Neural crest cell (in vitro differentiated cells): Measurements from ENCODE around the gene BCAS2. TPM values are rescaled to one million over a fixed set of nuclear protein-coding genes. Genes with fewer than 3 reads are reported as not detected.

ENCODE experiments used
- DNase-seq: peaks from one replicate; pipeline ENCODE4 v3.0.0; 2021; ENCODE audit warnings: low read depth, mixed read lengths, low spot score
- H3K27ac Mint-ChIP-seq: one replicate; pipeline ENCODE4 v1.8.0; 2021; ENCODE audit warnings: mild to moderate bottlenecking, mixed read lengths; ENCODE audit not compliant: unreplicated experiment
- H3K27me3 Mint-ChIP-seq: 2 replicates; pipeline ENCODE4 v1.8.0; 2021; ENCODE audit warnings: low read depth, mild to moderate bottlenecking, mixed read lengths
- H3K36me3 Mint-ChIP-seq: 2 replicates; pipeline ENCODE4 v1.8.0; 2021; ENCODE audit warnings: low read depth, mild to moderate bottlenecking, mixed read lengths
- H3K4me1 Mint-ChIP-seq: 2 replicates; pipeline ENCODE4 v1.8.0; 2021; ENCODE audit warnings: mixed read lengths
- H3K4me3 Mint-ChIP-seq: one replicate; pipeline ENCODE4 v1.8.0; 2021; ENCODE audit warnings: mild to moderate bottlenecking, mixed read lengths
- H3K9me3 Mint-ChIP-seq: 2 replicates; pipeline ENCODE4 v1.8.0; 2021; ENCODE audit warnings: mixed read lengths
- total RNA-seq: library from RNA; stranded (reverse); gene quantifications from 2 replicates; pipeline ENCODE4 v1.2.1, GENCODE V29; 2021
- TF ChIP-seq, protein P1 (sequence below): fragments of 200-600 bp; sonication (generic); conservative IDR thresholded peaks from 2 replicates; pipeline ENCODE4 v1.5.0; 2021; ENCODE audit warnings: antibody characterized with exemption, mild to moderate bottlenecking

The BCAS2 gene
- total RNA-seq, 1 donor from 2014 or later: 55.9 TPM

DNA sequence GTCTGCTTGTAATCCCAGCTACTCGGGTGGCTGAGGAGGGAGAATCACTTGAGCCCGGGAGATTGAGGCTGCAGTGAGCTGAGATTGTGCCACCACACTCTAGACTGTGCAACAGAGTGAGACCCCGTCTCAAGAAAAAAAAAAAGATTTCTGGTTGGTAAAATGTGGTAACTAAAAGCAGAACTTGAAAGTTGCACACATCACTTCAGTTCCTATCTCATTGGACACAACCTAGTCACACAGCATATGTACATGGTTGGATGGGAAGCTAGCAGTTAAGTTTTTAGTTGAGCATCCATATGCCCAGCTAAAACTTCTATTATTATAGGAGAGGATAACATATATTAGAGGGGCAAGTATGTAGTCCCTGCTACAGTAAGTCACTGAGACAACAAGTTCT lies 22.1 kb downstream of the BCAS2 start:
- Mint-ChIP-seq H3K9me3 (no peaks in the 10 kb centered on the region), H3K27me3 (no peaks in the 10 kb centered on the region), H3K36me3 (peaks cover 6% of the 10 kb centered on the region), H3K4me3 (no peak overlapping the region), H3K27ac (no peak overlapping the region), H3K4me1 (no peaks in the 10 kb centered on the region)
- DNase-seq: no peak
- TF ChIP-seq, protein P1, sequence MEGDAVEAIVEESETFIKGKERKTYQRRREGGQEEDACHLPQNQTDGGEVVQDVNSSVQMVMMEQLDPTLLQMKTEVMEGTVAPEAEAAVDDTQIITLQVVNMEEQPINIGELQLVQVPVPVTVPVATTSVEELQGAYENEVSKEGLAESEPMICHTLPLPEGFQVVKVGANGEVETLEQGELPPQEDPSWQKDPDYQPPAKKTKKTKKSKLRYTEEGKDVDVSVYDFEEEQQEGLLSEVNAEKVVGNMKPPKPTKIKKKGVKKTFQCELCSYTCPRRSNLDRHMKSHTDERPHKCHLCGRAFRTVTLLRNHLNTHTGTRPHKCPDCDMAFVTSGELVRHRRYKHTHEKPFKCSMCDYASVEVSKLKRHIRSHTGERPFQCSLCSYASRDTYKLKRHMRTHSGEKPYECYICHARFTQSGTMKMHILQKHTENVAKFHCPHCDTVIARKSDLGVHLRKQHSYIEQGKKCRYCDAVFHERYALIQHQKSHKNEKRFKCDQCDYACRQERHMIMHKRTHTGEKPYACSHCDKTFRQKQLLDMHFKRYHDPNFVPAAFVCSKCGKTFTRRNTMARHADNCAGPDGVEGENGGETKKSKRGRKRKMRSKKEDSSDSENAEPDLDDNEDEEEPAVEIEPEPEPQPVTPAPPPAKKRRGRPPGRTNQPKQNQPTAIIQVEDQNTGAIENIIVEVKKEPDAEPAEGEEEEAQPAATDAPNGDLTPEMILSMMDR: no peak

DNA sequence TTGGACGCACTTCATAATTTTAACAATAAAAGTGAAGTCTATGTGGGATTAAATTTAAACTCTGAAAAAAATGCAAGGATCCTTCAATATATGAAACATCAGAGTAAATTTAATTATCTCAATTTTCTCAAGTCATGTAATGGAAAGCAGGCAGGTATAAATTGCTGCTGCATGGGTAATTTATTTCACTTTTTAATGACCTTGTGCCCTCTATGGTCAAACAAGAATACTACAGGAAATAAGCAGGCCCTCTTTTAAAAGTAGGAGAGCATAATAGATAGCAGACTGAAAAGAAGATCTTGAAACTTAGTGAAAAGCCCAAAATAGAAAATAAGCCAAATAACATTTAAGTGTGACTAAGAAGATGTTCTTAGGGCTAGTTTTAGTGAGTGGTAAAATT lies 22.9 kb downstream of the BCAS2 start:
- TF ChIP-seq, protein P1: peak; percentile 54
- Mint-ChIP-seq H3K27ac (no peak overlapping the region), H3K36me3 (peaks cover 6% of the 10 kb centered on the region), H3K27me3 (no peaks in the 10 kb centered on the region), H3K4me3 (no peak overlapping the region), H3K4me1 (no peaks in the 10 kb centered on the region), H3K9me3 (no peaks in the 10 kb centered on the region)
- no peak for DNase-seq

DNA sequence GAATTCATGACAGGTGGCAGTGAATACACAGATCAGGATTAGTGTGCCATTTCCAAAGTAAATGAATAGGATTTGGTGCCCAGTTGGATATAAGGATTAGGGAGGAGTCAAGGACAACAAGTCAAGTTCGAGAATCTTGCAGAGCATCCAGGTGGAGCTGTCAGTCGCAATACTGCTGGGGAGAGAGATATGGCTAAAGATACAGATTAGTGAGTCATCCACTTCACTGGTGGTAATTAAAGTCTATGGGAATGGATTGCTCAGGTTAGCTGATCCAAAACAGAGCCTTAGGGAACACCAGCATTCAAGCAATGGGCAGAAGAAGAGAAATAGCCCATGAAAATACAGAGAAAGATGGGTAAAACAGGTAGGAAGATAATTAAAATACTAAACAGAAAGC lies 26.8 kb downstream of the BCAS2 start:
- H3K4me1 Mint-ChIP-seq: no peaks in the 10 kb centered on the region
- no peak overlapping the region for H3K4me3 Mint-ChIP-seq
- no peak for DNase-seq
- no peaks in the 10 kb centered on the region for H3K27me3 Mint-ChIP-seq
- TF ChIP-seq, protein P1: no peak
- no peaks in the 10 kb centered on the region for H3K9me3 Mint-ChIP-seq
- H3K36me3 Mint-ChIP-seq: no peaks in the 10 kb centered on the region
- no peak overlapping the region for H3K27ac Mint-ChIP-seq

DNA sequence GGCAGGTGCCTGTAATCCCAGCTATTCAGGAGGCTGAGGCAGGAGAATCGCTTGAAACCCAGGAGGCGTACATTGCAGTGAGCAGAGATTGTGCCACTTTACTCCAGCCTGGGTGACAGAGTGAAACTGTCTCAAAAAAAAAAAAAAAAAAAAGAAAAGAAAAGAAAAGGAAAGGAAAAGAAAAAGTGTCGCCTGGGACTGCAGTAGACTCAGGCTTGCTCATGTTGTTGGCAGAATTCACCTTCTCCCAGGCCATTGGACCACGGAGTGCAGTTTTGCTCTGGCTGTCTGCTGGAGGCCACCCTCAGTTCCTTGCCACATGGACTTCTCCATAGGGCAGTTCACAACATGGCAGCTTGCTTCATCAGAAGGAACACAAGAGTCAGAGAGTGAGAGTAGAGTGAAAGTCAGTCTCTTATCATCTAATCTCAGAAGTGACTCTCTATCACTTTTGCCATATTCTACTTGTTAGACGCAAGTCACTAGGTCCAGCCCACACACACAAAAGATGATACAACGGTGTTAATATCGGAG lies 29.2 kb downstream of the BCAS2 start:
- TF ChIP-seq, protein P1: no peak
- Mint-ChIP-seq H3K4me3 (no peak overlapping the region), H3K27me3 (no peaks in the 10 kb centered on the region), H3K27ac (no peak overlapping the region), H3K4me1 (no peaks in the 10 kb centered on the region), H3K9me3 (no peaks in the 10 kb centered on the region), H3K36me3 (no peaks in the 10 kb centered on the region)
- no peak for DNase-seq

GRCh38 chr1:114551400-114551799 lies 30.0 kb downstream of the BCAS2 start:
- Mint-ChIP-seq H3K9me3 (no peaks in the 10 kb centered on the region), H3K27me3 (no peaks in the 10 kb centered on the region), H3K4me3 (no peak overlapping the region), H3K4me1 (no peaks in the 10 kb centered on the region), H3K36me3 (no peaks in the 10 kb centered on the region), H3K27ac (no peak overlapping the region)
- DNase-seq: no peak
- TF ChIP-seq, protein P1: no peak
